Stimulated activated CD8-positive, alpha-beta memory T cell treated with anti-CD3 and anti-CD28 coated beads, Interleukin-2, amount 100 ng/mL, for 1 hour (primary cell): Measurements from ENCODE around the gene DHX8.
A peak's percentile ranks its signal among the peaks of the same experiment; 100 is the strongest.

Experiments used
- DNase-seq, 2 donors: peaks; one replicate each; pipeline ENCODE4 v3.0.0-alpha.2; 2020; ENCODE audit warnings: low read depth in 2 of 2

Gene DHX8

GRCh38 chr17:43524945-43525575, 41.3 kb downstream of the DHX8 start:
- DNase-seq, result no peak

- DNase-seq, result no peak
These were observed 43.3 kb downstream of the DHX8 start for GRCh38 chr17:43526886-43527648.

- no peak for DNase-seq
These were observed 44.7 kb downstream of the DHX8 start for GRCh38 chr17:43528319-43528987.

GRCh38 chr17:43528988-43529814, 45.4 kb downstream of the DHX8 start:
- DNase-seq, result no peak

DNA sequence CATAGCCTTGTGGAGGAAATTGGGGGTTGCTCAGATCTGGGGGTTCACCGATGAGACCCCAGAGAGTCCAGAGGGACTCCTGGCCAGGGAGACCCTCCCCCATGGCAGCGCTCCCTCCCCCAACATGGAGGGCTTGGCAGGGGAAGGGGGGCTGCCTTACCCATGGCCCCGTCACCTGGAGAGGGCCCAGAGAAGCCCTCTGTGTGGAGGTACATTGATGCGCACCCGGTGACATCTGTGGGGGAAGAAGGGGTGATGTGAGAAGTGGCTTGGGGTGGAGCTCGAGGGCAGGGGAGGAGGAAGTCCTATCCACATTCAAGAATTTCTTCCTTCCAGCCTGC, 46.1 kb downstream of the DHX8 start:
- DNase-seq, result no peak

GRCh38 chr17:43530288-43531081, 46.7 kb downstream of the DHX8 start:
- no peak for DNase-seq

- DNase-seq, result no peak
These were observed 47.3 kb downstream of the DHX8 start for GRCh38 chr17:43531082-43531378.

DNA sequence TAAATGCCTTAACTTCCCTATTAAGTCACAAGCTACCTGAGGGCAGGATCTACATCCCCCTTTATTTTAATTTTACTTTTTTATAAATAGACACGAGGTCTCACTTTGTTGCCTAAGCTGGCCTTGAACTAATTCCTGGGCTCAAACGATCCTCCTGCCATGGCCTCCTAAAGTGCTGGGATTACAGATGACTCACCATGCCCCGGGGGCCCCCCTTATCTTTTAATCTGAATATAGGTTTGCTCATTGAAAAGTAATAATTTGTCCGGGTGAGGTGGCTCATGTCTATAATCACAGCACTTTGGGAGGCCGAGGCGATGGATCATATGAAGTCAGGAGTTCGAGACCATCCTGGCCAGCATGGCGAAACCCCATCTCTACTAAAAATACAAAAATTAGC, 48.2 kb downstream of the DHX8 start:
- DNase-seq, result no peak

- no peak for DNase-seq
These were observed 48.8 kb downstream of the DHX8 start for GRCh38 chr17:43532581-43532980.

DNA sequence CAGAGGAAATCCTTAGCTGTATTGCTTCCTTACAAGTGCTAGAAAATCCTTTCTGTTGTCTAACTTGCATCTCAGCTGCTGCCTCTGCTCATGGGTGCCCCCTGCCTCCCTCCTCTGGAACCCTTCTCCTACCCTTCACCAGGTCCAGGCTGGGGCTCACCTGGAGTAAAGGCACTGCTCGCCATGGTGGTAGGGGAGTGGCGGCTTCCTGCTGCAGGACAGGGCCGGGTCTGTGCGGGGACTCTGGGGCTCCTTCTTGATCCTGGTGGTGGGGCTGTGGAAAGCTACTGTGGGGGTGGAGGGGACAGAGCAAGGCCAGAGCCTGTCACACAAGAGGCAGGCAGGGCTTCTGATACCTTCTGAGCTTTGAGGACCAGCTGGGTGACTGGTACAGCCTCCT, 49.9 kb downstream of the DHX8 start:
- no peak for DNase-seq

- DNase-seq, result no peak
These were observed 51.1 kb downstream of the DHX8 start for GRCh38 chr17:43534909-43535308.

GRCh38 chr17:43536236-43536992, 52.6 kb downstream of the DHX8 start:
- DNase-seq, result no peak

GRCh38 chr17:43540821-43541674, 57.3 kb downstream of the DHX8 start:
- no peak for DNase-seq

GRCh38 chr17:43542859-43543258, 59.1 kb downstream of the DHX8 start:
- no peak for DNase-seq

DNA sequence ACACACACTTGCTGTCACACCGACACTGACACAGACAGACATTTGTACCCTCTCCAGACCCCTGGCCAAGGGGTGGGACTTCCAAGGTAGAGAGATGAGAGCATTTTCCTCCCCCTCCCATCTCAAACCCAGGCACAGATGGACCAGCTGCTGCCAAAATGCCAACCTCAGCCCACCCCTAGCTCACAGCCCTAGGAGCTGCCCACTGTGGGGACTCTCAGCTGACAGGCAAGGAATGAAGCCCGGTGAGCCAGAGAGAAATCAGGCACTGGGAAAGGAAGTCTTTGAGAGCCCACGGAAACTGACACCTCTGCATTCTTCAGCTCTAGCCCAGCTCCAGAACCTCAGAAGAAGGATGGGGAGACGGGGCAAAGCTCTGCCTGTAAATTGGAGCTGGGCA, 59.5 kb downstream of the DHX8 start:
- DNase-seq, result no peak

DNA sequence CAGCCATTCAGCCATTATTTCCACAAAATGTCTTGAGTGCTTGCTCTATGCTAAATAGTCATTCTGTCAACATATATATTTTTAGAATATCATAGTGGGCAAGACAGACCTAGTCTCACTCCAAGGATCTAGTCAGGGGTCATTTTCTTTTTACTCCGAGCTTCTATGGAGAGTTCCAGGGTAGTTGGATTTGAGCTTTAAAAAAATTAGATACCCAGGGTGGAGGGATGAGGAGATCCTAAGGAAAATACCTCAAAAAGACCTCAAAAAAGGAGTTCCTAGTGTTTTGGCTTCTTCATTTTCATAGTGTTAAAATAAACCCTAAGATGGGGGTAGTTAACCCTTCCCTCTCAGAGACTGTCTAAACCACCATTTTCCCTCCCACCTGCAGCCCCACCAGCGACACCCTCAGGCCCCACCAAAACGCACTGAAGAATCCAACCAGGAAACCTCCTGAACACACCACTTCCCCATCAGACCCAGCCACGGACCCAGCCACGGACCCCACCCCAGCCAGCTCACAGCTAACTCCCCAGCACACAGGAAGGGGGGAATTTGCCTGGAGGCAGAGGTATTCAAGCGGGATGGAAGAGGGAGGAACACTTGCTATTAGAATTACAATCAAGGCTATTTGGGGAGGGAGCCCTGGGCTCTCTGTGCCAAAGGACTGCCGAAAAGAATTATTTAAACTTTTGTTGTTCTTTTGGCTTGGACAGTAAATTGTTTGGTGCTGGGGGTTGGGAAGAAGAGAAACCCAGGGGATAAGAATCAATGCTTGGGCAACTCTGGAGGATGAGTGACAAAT, 60.2 kb downstream of the DHX8 start:
- no peak for DNase-seq

DNA sequence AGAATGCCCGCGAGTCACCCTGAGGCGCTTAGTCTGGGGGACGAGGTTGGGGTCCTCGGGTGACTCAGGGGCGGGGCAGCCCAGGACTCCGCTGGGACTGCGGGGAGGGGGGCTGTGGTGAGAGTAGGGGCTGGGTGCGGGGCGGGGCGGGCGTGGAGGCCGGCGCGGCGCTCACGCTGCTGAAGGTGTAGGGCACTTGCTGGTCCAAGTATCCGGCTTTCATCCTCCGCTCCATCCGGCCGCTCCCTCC, 61.5 kb downstream of the DHX8 start:
- no peak for DNase-seq

DNA sequence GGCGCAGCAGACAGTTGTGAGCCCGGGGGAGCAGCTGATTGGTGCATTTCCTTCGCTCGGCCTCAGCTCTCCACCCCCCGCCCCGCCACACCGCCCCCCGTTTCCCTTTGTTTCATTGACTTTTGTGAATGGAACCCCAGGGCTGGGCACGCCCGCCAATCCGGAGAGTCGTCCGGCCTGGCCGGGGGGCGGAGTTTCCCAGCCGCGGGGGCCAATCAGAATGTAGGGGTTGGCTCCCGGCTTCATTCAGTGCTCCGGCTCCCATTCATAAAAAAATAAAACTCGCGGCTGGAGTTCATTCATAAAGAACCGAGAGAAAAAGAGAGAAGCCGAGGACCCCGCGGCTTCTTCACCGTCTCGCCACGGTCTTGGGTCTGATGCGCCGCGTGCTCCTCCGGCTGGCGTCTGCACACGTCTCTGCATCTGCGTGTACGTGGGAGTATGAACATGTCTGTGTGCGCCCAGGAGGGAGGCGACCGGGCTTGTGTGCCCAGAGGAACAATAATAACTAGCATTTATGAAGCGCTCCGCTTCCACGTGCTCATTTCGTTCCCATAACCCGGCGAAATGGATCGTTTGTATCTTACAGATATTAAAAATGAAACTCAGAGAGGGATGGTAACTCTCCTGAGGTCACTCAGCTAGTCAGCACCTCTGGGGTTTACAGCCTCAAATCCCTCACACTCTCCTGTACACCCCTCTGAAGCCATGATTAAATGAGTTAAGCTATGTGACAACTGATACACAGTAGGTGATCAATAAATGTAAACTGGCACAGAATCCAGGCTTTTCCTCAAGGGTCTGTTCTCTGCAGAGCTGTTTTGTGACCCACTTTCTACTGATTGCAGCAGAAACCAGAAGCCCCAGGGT, 62.8 kb downstream of the DHX8 start, which contains the start of gene ETV4:
Gene ETV4, minus strand, starts transcription at position 22 of the 870 bp plus-strand sequence. CDS start 723 bp downstream, outside the sequence.
- peak; percentile 71 to 72 for DNase-seq
